Keratinocyte (primary cell): ENCODE data around the gene DAGLA. TPM values are rescaled to one million over a fixed set of nuclear protein-coding genes. Genes with fewer than 3 reads are reported as not detected.

Experiments used
- DNase-seq: peaks from one replicate; pipeline ENCODE4 v3.0.0-alpha.2; 2011; ENCODE audit warnings: low read depth, missing footprints, low spot score
- FAIRE-seq: peaks from 2 replicates; lab custom pipeline; 2011; peaks lifted over from hg19 to GRCh38; lab: Jason Lieb, UNC
- H2AFZ ChIP-seq: 2 replicates; pipeline ENCODE4 v1.6.0; 2012; ENCODE audit warnings: low read length, control low read depth, inconsistent platforms; ENCODE audit not compliant: control insufficient read depth
- H3K27ac ChIP-seq: 2 replicates; pipeline ENCODE4 v1.5.1; 2011; ENCODE audit warnings: low read length; ENCODE audit not compliant: control insufficient read depth, insufficient read depth
- H3K27me3 ChIP-seq: 3 replicates; pipeline ENCODE4 v1.6.0; 2011; ENCODE audit warnings: low read length; ENCODE audit not compliant: control insufficient read depth, insufficient read depth; ENCODE audit errors: extremely low read depth
- H3K36me3 ChIP-seq, 2 experiments: 2 replicates in 1 of 2; 3 replicates in 1 of 2; pipeline ENCODE4 v1.5.1; 2011; ENCODE audit warnings: low read length in 2 of 2, mild to moderate bottlenecking in 1 of 2; ENCODE audit not compliant: control insufficient read depth in 2 of 2, insufficient read depth in 2 of 2; ENCODE audit errors: extremely low read depth in 1 of 2
- H3K4me1 ChIP-seq: 3 replicates; pipeline ENCODE4 v1.5.1; 2011; ENCODE audit warnings: low read length; ENCODE audit not compliant: control insufficient read depth, insufficient read depth; ENCODE audit errors: extremely low read depth
- H3K4me2 ChIP-seq: 3 replicates; pipeline ENCODE4 v1.6.0; 2011; ENCODE audit warnings: low read depth, low read length; ENCODE audit not compliant: control insufficient read depth, insufficient read depth; ENCODE audit errors: extremely low read depth
- H3K4me3 ChIP-seq, 3 experiments: fragments of 200-600 bp in 1 of 3; sonication (generic) in 1 of 3; 2 replicates in 2 of 3; 3 replicates in 1 of 3; pipeline ENCODE4 v1.5.1; 2011 to 2016; ENCODE audit warnings: low read length in 3 of 3, mild to moderate bottlenecking in 3 of 3, control low read depth in 2 of 3, inconsistent platforms in 1 of 3, low read depth in 1 of 3, mixed read lengths in 1 of 3, mixed run types in 1 of 3, moderate library complexity in 1 of 3; ENCODE audit not compliant: control insufficient read depth in 2 of 3, insufficient read depth in 2 of 3; ENCODE audit errors: extremely low read depth in 1 of 3
- H3K79me2 ChIP-seq: 2 replicates; pipeline ENCODE4 v1.6.0; 2012; ENCODE audit warnings: low read length; ENCODE audit not compliant: control insufficient read depth, insufficient read depth
- H3K9ac ChIP-seq: 3 replicates; pipeline ENCODE4 v1.6.0; 2011; ENCODE audit warnings: low read length; ENCODE audit not compliant: control insufficient read depth, insufficient read depth; ENCODE audit errors: extremely low read depth
- H3K9me1 ChIP-seq: 3 replicates; pipeline ENCODE4 v1.6.0; 2011; ENCODE audit warnings: low read length; ENCODE audit not compliant: control insufficient read depth, insufficient read depth; ENCODE audit errors: extremely low read depth
- H3K9me3 ChIP-seq: 2 replicates; pipeline ENCODE4 v1.5.1; 2012; ENCODE audit warnings: low read depth, low read length; ENCODE audit not compliant: control insufficient read depth
- H4K20me1 ChIP-seq: 3 replicates; pipeline ENCODE4 v1.6.0; 2011; ENCODE audit warnings: low read length; ENCODE audit not compliant: control insufficient read depth, insufficient read depth; ENCODE audit errors: extremely low read depth
- EZH2 ChIP-seq: IDR thresholded peaks from one replicate; pipeline ENCODE4 v1.6.1; 2012; ENCODE audit warnings: inconsistent platforms, mild to moderate bottlenecking, low read length, moderate library complexity
- dilution Hi-C: fragments of 300-500 bp; cut with MboI; formaldehyde crosslinking; loops from one replicate; pipeline ENCODE4 v1.7.0; 2020; ENCODE audit warnings: low sequenced_read_pairs; ENCODE audit not compliant: extremely low pct_ligation_motif_present
- polyA plus RNA-seq, 5 experiments: library from polyadenylated mRNA; depleted of rRNA in 3 of 5; stranded (reverse) in 3 of 5; stranded (forward) in 1 of 5; unstranded in 1 of 5; fragments of >200 nt; gene quantifications; 1 replicate in 1 of 5; 2 replicates in 3 of 5; 3 replicates in 1 of 5; pipeline versions ENCODE4 v1.2.1 to v1.2.3, GENCODE V29; 2011 to 2012; ENCODE audit warnings: missing spikeins in 2 of 5, low read depth in 1 of 5, low replicate concordance in 1 of 5
- TF ChIP-seq, protein P1 (sequence below), 3 experiments: IDR thresholded peaks in 1 of 3; conservative IDR thresholded peaks in 1 of 3; optimal IDR thresholded peaks in 1 of 3; 2 replicates in 2 of 3; 3 replicates in 1 of 3; pipeline versions ENCODE3 to v1.5.1; 2011; ENCODE audit warnings: low read length in 3 of 3, mild to moderate bottlenecking in 3 of 3, moderate library complexity in 2 of 3, control low read depth in 1 of 3, inconsistent platforms in 1 of 3; ENCODE audit not compliant: insufficient read depth in 2 of 3; ENCODE audit errors: extremely low read depth in 1 of 3

DAGLA gene
- polyA plus RNA-seq, 1 donor (not counting 4 experiments of a cell fraction or from before 2014, with no cell fraction given), result 0.03 TPM

DNA sequence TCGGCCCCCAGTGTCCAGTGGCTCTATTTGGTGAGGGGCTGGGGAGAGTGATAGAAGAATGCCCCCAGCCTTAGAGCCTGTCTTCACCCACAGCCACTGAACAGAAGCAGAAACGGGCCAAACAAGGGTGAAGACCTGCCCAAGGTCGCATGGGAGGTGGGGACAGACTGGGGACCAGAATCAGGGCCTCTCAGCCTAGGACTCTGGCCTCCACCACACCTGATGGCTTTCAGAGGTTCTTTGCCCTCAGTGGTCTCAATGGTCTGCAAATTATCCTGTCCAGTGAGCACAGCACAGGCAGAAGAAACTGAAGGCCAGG lies 67.7 kb downstream of the DAGLA start:
- Histone ChIP-seq H3K9me1 (no peaks in the 10 kb centered on the region), H3K9me3 (no peaks in the 10 kb centered on the region), H3K79me2 (no peaks in the 10 kb centered on the region), H3K4me1 (peaks cover 2% of the 10 kb centered on the region), H3K4me2 (no peak overlapping the region), H3K27ac (no peak overlapping the region), H2AFZ (no peak overlapping the region), H3K36me3 (no peaks in the 10 kb centered on the region), H4K20me1 (no peaks in the 10 kb centered on the region), H3K4me3 (no peak overlapping the region), H3K27me3 (peaks cover 22% of the 10 kb centered on the region), H3K9ac (no peak overlapping the region)
- dilution Hi-C loops, result no loop called here
- FAIRE-seq, result no peak
- DNase-seq, result no peak
- TF ChIP-seq, protein P1, sequence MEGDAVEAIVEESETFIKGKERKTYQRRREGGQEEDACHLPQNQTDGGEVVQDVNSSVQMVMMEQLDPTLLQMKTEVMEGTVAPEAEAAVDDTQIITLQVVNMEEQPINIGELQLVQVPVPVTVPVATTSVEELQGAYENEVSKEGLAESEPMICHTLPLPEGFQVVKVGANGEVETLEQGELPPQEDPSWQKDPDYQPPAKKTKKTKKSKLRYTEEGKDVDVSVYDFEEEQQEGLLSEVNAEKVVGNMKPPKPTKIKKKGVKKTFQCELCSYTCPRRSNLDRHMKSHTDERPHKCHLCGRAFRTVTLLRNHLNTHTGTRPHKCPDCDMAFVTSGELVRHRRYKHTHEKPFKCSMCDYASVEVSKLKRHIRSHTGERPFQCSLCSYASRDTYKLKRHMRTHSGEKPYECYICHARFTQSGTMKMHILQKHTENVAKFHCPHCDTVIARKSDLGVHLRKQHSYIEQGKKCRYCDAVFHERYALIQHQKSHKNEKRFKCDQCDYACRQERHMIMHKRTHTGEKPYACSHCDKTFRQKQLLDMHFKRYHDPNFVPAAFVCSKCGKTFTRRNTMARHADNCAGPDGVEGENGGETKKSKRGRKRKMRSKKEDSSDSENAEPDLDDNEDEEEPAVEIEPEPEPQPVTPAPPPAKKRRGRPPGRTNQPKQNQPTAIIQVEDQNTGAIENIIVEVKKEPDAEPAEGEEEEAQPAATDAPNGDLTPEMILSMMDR (optimal IDR thresholded peaks at IDR 0.05 in 1 of 3, IDR thresholded peaks at IDR 0.05 in 1 of 3, conservative IDR thresholded peaks at IDR 0.05 in 1 of 3; ENCODE audit: extremely low read depth in 1 of 3, insufficient read depth in 2 of 3, low read length in 3 of 3), result peak in 1 of 3 experiments; percentile 9
- no peak for TF ChIP-seq EZH2

DNA sequence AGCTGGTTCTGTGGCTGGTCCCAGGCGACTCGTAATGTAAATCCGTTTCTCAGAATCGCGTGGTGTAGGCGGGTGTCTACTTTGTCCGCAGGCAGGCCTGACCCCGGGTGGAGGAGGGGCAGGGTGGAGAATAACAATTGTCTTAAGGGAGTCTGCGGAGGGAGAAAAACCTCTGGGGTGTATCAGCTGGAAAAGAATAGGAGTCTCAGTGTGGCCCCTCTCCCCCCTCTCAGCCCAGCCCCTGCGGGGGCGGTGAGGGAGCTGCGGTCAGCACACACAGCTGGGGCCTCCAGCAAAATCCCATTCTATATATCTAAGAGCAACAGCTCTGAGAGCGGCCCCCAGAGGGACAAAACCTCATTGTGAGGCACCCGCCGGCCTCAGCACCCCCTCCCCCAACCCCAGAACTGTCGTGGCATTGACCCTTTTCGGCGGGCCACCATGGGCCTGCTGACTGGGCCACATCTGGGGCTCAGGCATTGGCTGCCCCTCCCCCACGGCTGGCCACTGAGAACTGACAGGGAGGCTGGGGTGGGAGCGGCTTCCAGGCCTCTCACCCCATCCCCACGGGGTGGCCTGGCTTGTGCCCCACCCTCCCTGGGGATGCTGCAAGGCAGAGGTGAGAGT lies 69.5 kb downstream of the DAGLA start:
- DNase-seq (no peak), FAIRE-seq (no peak)
- H3K4me3 ChIP-seq, result no peak overlapping the region
- H3K9ac ChIP-seq, result no peak overlapping the region
- TF ChIP-seq, protein P1 (optimal IDR thresholded peaks at IDR 0.05 in 1 of 3, IDR thresholded peaks at IDR 0.05 in 1 of 3, conservative IDR thresholded peaks at IDR 0.05 in 1 of 3; ENCODE audit: extremely low read depth in 1 of 3, insufficient read depth in 2 of 3, low read length in 3 of 3), result no peak
- no peak for TF ChIP-seq EZH2
- peaks cover 2% of the 10 kb centered on the region for H3K4me1 ChIP-seq
- H3K27me3 ChIP-seq, result peaks cover 35% of the 10 kb centered on the region
- dilution Hi-C loops, result no loop called here
- H4K20me1 ChIP-seq, result peaks cover 5% of the 10 kb centered on the region
- H2AFZ ChIP-seq, result no peak overlapping the region
- H3K36me3 ChIP-seq, result no peaks in the 10 kb centered on the region
- H3K9me3 ChIP-seq, result no peaks in the 10 kb centered on the region
- no peak overlapping the region for H3K27ac ChIP-seq
- no peaks in the 10 kb centered on the region for H3K9me1 ChIP-seq
- no peak overlapping the region for H3K4me2 ChIP-seq
- no peaks in the 10 kb centered on the region for H3K79me2 ChIP-seq
